HG02840 (cell line): Measurements from ENCODE around the gene NOTCH2.
"Not testable (repeated sequence)": the region's sequence is repeated elsewhere in the genome, so short reads cannot be mapped to it uniquely, and the experiment has no call there.

Experiments
- ATAC-seq: cut with Tn5 transposase; IDR thresholded peaks from one replicate; pipeline ENCODE4 v1.9.1; 2021; ENCODE audit warnings: mild to moderate bottlenecking, moderate library complexity, moderate number of reproducible peaks; ENCODE audit not compliant: unreplicated experiment, low FRiP score

NOTCH2 gene

GRCh38 chr1:120069067-120069919, at the start of gene NOTCH2:
Gene NOTCH2, minus strand, starts transcription at chr1:120069662. Its CDS starts 256 bp downstream, at chr1:120069406.
- not testable (repeated sequence) for ATAC-seq

GRCh38 chr1:120117371-120118177, 48.1 kb upstream of the NOTCH2 start:
- not testable (repeated sequence) for ATAC-seq

GRCh38 chr1:120116094-120116493, 46.6 kb upstream of the NOTCH2 start:
- ATAC-seq = not testable (repeated sequence)

GRCh38 chr1:120113134-120113533, 43.7 kb upstream of the NOTCH2 start:
- ATAC-seq = not testable (repeated sequence)

GRCh38 chr1:120112212-120112611, 42.8 kb upstream of the NOTCH2 start:
- not testable (repeated sequence) for ATAC-seq

- ATAC-seq = not testable (repeated sequence)
Observed at GRCh38 chr1:120111771-120112170, 42.3 kb upstream of the NOTCH2 start.

GRCh38 chr1:120111008-120111407, 41.5 kb upstream of the NOTCH2 start:
- ATAC-seq = not testable (repeated sequence)

DNA sequence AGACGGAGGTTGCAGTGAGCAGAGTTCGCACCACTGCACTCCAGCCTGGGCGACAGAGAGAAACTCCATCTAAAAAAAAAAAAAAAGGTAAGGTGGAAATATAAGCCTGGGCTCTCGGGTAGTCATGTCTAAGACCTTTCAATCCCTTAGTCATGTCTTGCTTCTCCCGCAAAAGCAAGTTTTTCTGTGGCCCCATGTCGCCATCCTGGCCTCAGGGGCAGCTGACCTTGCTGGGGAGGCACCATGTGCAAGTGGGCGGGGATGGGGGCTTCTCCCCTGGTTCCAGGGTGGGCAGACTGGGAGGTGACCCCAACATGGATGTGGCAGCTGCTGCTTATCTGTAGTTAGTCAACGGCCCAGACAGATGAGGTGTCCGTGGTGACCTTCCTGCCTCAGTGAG, 40.2 kb upstream of the NOTCH2 start:
- ATAC-seq = not testable (repeated sequence)

GRCh38 chr1:120109180-120109579, 39.7 kb upstream of the NOTCH2 start:
- not testable (repeated sequence) for ATAC-seq

- not testable (repeated sequence) for ATAC-seq
Observed at GRCh38 chr1:120105288-120105687, 35.8 kb upstream of the NOTCH2 start.

DNA sequence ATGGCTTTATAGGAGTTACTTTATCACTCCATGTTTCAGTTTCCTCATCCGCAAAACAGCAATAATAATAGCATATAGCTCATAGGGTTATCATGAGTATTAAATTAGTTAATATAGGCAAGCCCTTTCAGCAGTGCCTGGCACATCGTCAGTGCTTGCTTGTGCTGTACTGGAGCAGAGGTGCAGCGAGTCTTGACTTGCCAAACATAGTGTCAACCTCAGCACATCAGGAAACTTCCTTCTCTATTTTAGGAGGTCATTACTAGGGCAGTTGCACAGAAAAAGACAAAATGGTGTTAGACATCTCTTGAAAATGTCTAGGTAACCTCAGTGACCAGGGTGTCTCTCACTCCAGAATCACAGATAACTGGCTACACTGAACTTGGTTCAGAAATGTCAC, 34.3 kb upstream of the NOTCH2 start:
- not testable (repeated sequence) for ATAC-seq

GRCh38 chr1:120101593-120101992, 32.1 kb upstream of the NOTCH2 start:
- not testable (repeated sequence) for ATAC-seq

GRCh38 chr1:120100590-120100989, 31.1 kb upstream of the NOTCH2 start:
- not testable (repeated sequence) for ATAC-seq

GRCh38 chr1:120098986-120099759, 29.7 kb upstream of the NOTCH2 start:
- not testable (repeated sequence) for ATAC-seq

GRCh38 chr1:120096981-120097545, 27.6 kb upstream of the NOTCH2 start:
- not testable (repeated sequence) for ATAC-seq

- not testable (repeated sequence) for ATAC-seq
Observed at GRCh38 chr1:120093548-120094181, 24.2 kb upstream of the NOTCH2 start.

GRCh38 chr1:120092232-120093218, 23.1 kb upstream of the NOTCH2 start:
- ATAC-seq = not testable (repeated sequence)

GRCh38 chr1:120090830-120091229, 21.4 kb upstream of the NOTCH2 start:
- not testable (repeated sequence) for ATAC-seq
